Fibroblast of upper back skin (primary cell): ENCODE measurements around the gene TRAF7.

Experiments
- DNase-seq: peaks from one replicate; pipeline ENCODE4 v3.0.0-alpha.2; 2013

TRAF7 gene

GRCh38 chr16:2205104-2205966 lies 49.8 kb downstream of the TRAF7 start, which contains the start of gene MLST8:
Gene MLST8, plus strand, starts transcription at chr16:2205454. Its CDS starts 632 bp downstream, at chr16:2206086.
- peak; percentile 77 for DNase-seq

GRCh38 chr16:2205967-2206313 lies 50.4 kb downstream of the TRAF7 start:
- no peak for DNase-seq

DNA sequence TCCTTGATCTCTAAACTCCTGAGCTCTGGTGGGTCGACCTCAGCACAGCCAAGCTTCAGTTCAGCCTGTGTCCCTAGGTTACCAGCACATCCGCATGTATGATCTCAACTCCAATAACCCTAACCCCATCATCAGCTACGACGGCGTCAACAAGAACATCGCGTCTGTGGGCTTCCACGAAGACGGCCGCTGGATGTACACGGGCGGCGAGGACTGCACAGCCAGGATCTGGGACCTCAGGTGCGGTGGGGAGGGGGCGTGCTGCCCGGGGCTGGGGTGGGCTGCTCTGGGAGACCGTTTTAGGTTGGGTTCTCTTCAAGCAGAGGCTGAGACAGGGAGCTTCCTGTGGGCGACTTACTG lies 50.8 kb downstream of the TRAF7 start:
- DNase-seq, result no peak

- DNase-seq, result no peak
These were observed 51.3 kb downstream of the TRAF7 start for GRCh38 chr16:2206780-2207433.

- DNase-seq, result no peak
These were observed 52.3 kb downstream of the TRAF7 start for GRCh38 chr16:2207872-2208271.

- DNase-seq, result no peak
These were observed 52.7 kb downstream of the TRAF7 start for GRCh38 chr16:2208308-2208707.

GRCh38 chr16:2208772-2209171 lies 53.2 kb downstream of the TRAF7 start:
- DNase-seq, result no peak

- no peak for DNase-seq
These were observed 53.9 kb downstream of the TRAF7 start for GRCh38 chr16:2209258-2210008.

GRCh38 chr16:2210009-2210332 lies 54.4 kb downstream of the TRAF7 start:
- no peak for DNase-seq

DNA sequence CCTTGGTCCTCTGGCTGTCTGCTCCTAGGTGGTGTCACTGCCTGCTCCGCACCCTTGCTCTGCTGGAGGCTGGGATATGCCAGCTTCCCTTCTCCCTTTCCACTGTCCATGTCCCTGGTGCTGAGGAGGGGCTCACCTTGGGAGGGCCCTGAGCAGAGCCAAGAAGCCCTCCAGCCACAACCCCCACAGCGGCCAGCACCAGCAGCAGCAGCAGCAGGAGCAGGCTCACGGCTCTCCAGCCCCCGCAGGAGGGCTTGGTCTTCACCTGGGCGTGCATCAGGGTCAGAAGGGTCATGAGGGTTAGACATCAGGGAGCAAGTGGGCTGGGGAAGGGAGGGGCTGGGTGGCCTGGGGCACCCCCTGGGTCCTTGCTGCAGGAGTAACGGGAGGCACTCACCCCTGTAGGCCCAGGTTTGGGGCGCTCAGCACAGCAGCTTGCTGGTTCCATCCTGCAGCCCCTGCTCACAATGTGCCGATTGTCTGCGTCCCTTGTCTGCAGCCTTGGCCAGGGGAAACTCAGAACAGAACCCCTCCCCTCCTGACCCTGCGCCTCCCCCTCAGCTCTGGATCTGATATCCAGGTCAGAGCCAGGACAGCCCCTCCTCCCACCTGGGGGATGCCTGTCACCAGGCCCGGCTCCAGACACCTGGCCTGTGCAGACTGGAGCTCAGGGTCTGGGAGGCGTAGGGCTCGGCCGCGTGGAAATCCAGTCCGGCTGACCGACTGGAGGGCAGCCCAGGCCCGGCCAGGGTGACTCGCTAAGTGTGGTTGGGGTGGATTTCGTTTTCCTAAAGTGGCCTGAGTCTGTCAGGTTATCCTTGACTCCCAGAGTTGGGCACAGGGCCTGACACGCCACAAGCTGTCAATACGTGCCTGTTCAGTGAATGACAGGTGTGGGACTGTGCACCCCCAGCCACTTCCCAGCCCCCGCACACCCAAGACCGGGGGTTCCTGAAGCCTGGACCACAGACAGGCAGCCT lies 55.1 kb downstream of the TRAF7 start, which contains the start of gene BRICD5:
TSS of gene BRICD5 (minus strand) at position 478 of the 980 bp plus-strand sequence. CDS start at position 448, 30 bp downstream.
- no peak for DNase-seq

GRCh38 chr16:2211923-2212347 lies 56.4 kb downstream of the TRAF7 start:
- DNase-seq, result no peak

DNA sequence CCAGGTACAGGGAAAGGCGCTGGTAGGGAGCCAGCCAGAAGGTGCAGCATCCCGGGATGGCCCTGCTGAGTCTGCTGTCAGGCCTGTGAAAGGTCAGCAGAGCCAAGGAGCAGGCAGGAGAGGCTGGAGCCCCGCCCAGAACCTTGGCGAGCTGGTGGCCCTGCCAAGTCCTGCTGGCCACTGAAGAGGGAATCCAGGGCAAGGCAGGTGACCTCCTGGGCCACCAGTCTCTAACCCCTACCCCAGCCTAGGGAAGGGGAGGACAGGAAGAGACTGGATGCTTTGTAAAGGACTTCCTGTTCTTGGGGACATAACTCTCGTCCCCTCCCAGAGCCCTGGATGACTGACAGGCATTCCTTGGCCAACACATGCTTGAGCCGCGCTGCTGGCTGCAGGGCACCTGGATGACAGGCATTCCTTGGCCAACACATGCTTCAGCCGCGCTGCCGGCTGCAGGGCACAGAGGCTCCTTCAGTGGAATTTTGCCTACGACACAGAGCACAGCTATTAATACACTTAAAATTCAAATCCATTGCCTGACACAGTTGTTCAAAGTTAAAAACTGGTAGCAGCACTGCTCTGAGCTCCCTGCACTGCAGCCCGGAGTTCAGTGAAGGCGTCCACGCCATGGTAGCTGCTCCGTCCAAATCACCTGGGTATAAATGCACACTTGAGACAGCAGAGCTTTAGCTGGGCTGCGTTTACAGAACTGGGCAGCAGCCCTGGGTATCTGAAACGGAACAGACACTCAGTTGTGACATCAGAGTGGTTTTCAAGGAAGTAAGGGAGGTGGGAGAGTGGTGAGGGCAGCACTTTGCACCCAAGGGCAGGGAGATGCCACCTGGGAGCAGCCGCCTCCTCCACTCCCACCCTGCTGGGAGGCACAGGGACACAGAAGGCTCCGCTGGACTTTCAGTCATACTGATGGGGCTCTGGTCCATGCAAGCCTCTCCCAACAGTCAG lies 57.1 kb downstream of the TRAF7 start:
- no peak for DNase-seq

- no peak for DNase-seq
These were observed 58.5 kb downstream of the TRAF7 start for GRCh38 chr16:2213817-2214718.

DNA sequence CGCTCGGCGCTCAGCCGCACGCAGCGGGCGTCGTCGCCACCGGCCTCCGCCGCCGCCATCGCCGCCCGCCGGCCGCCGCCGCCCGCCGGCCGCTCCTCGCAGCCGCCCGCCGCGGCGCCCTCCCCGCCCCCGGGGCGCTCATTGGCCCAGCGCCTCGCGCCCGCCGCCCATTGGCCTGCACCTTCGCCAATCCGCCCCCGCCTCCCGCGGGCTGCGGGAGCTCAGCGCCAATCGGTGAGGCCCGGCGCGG lies 59.1 kb downstream of the TRAF7 start, which contains the start of gene PGP:
TSS of gene PGP (minus strand) at position 122 of the 250 bp plus-strand sequence. CDS start at position 59, 63 bp downstream.
- DNase-seq, result no peak

DNA sequence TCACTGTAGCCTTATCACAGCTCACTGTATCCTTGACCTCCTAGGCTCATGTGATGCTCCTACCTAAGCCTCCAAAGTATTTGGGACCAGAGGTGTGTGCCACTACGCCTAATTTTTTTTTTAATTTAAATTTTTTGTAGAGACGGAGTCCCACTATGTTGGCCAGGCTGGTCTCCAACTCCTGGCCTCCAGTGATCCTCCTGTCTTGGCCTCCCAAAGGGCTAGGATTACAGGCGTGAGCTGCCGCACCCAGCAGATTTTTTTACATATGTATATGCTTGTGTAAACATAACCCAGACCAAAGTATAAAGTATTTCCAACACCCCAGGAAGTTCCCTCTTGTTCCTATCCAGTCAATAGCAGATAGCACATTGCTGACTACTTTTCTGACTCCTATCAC lies 60.7 kb downstream of the TRAF7 start:
- DNase-seq, result no peak

DNA sequence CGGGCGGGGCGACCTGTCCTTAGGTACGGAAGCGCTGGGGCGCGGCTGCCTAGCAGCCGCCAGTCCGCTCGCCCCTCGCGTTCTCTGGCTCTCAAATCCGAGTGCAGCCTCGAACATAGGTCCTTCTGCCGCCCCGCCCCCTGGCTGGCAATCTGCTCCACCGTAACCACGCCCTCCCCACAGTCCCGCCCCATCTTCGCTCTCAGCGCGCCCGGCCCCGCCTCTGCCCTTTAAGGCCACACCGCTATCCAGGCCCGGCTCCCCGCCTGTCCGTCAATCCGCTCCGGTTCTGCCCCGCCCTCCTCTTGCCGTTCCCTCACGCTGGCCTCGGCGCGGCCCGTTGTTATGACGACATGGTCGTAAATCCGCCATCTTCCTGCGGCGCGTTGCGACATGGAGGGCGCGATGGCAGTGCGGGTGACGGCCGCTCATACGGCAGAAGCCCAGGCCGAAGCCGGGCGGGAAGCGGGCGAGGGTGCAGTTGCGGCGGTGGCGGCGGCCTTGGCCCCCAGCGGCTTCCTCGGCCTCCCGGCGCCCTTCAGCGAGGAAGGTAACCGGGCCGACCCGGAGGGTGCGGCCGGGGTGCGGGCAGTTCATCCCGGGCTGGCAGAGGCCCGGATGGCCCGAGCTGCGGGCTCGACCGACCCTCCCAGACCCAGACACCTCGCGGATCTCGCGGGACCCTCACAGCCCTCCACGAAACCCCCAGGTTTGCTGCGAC lies 67.8 kb downstream of the TRAF7 start, which contains the start of gene E4F1:
TSS of gene E4F1 (plus strand) at position 371 of the 721 bp plus-strand sequence. CDS start at position 394, 23 bp downstream.
- DNase-seq, result peak; percentile 99

GRCh38 chr16:2223942-2224486 lies 68.4 kb downstream of the TRAF7 start:
- peak; percentile 29 for DNase-seq

DNA sequence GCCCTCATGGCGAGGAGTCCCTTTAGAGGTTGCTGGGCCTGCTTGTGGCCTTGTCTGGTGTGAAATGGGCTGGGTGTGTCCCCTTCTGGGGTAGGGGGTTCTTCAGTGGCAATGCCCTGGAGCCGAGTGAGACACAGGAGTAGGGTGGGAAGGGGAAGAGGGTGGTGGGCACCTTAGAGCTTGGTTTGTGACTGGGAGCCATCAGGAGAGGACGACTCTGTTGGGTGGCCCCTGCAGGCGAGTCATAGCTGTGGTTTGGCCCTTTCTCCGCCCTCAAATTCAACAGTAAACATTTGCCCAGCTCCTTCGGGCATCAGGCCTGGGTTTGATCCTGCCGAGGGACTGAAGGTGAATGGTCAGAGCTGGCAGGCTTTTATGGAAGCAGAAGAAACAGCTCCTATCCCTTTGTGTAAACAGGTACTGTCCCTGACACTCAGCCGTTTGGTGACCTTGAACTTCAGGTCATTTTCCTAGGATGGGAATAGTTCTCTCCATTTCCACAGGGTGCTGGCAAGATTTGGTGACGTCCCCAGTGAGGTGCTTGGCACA lies 70.7 kb downstream of the TRAF7 start:
- no peak for DNase-seq

- DNase-seq, result no peak
These were observed 71.3 kb downstream of the TRAF7 start for GRCh38 chr16:2226918-2227317.
